Activated CD4-positive, CD25-positive, alpha-beta regulatory T cell treated with anti-CD3 and anti-CD28 coated beads, Interleukin-2, amount 50 U/mL, for 72 hours (primary cell): Measurements from ENCODE around the gene DNASE1L2.
"Not testable (repeated sequence)": the region's sequence is repeated elsewhere in the genome, so short reads cannot be mapped to it uniquely, and the experiment has no call there.

Experiments used
- DNase-seq: peaks from one replicate; pipeline ENCODE4 v3.0.0; 2021

The DNASE1L2 gene

GRCh38 chr16:2242598-2242997 is 6.4 kb downstream of the DNASE1L2 start:
- DNase-seq, result no peak

DNA sequence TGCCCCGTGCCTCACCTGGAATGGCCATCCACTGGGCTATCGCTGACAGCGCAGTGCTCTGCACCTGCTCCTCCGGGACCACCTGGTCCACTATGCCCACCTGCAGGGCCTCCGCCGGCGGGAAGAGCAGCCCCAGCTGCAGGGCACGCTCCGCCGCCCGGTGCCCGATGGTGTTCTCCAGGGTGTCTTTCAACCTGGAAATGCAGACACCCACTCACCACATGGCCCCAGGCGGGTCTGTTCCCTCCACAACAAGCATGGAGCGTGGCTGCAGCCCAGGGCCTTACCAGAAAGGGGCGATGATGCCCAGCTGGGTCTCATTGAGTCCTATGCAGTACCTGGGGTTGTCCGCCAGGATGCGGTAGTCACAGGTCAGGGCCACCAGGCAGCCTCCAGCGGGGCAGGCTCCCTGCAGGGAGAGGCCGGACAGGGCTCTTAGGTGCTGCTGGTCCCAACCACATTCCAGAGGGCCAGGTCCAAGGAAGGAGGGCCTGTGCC is 6.8 kb downstream of the DNASE1L2 start:
- DNase-seq, result no peak

DNA sequence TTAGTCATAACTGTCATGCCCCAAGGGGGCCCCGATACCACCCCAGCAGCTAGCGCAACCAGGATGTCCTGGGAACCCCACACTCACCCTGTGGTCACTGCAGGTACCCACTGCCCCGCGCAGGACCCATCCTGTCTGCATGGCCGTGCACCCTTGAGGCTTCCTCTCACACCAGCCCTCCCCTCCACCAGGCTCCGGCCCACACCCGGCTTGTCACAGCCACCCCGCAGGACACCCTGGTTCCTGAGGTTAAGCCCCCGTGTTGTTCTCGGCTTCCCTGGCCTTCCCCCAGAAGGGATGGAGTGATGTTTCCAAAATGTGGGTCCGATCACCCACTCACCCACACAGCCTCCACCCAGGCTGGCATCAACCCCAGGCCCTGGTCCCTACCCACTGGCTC is 7.5 kb downstream of the DNASE1L2 start:
- no peak for DNase-seq

DNA sequence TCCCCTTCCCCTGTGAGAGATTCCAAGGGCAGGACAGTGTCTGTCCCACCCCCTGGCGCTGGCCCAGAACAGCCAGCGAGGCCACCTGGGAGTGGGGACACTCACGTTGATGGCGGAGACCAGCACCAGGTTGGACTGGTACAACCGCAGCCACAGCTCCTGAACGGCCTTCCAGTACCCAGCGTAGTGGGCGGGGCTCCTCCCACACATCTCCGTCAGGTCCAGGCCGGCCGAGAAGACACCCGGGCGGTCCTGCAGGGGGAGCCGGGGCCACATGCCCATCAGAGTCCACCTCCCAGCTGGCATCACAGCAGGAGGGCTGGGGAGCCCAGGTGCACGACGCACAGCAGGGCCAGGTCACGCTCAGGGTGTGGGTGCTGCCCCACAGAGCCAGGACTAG is 8.1 kb downstream of the DNASE1L2 start:
- no peak for DNase-seq

DNA sequence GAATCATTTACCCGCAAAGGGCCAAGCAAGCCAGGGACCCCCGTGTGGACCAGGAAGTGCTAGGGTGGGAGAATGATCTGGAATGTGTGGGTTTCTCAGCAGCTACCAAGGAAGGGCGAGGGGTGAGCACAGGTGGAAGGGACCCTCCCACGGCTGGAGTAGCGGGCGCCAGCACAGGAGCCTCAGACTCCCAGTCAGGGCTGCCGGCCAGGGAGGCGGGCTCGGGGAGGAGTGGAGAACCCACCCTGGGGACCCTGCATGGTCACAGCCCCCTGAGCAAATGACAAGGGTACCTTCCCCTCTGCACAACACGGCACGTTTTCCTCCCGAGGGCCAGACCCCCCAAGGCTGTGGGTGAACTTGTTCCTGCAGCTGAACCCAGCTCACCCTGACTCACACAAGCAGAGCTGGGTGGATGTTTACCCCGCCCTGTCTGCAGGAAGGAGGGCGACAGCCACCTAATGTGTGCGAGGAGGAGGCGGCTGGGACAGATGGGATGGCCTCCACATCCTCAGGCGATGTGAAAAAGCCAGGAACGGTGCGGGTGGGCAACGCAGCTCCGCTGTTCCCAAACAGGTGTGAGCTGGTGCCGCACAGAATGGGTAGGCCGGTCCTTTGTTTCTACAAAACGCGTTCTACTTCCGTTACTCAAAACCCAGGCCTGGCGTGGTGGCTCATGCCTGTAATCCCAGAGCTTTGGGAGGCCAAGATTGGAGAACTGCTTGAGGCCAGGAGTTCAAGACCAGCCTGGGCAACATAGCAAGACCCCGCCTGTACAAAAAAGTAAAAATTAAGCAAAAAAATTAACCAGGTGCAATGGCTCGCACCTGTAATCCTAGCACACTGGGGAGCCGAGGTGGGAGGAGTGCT is 8.9 kb downstream of the DNASE1L2 start:
- no peak for DNase-seq

- no peak for DNase-seq
These were observed 10.1 kb downstream of the DNASE1L2 start for GRCh38 chr16:2246301-2246885.

GRCh38 chr16:2250652-2251295 is 14.5 kb downstream of the DNASE1L2 start:
- peak; percentile 64 for DNase-seq

DNA sequence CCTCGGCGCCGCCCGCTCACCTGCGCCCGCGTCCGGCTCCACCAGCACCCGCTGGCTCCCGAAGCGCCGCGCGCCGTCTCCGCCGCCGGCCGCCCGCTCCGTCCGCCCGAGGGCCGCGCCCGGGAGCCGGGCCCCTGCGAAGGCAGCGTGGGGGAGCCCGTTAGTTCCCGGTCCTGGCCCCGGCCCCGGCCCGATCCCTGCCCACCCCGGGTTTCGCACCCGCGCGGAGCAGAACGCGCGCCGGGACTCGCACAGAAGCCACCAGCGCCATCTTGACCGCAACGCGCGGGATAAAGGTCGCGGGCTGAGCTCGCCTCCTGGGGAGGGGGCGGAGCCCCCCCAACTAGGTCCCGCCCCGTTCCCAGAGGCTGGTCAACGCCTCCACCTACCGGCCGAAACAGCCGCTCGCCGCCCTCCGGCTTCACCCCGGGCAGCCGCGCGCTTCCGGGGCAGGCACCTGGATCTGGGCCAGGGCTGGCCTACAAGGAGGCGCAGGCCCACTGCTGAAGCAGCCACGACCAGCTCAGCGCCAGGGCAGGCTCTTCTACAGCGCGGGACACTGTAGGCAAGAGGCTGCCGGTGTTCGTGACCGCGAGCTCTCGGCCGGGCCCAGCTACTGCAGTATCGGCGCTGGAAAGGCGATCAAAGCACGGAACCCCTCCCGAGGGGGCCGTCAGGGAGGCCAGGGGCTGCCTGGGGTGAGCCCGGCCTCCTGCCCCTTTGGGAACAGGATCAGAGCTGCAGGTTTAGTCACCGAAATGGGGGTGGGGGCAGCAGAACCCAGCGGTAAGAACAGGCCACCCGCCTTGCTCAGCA is 15.3 kb downstream of the DNASE1L2 start, which contains the start of gene ECI1:
Gene ECI1 (minus strand): TSS at position 292 of the 816 bp plus-strand sequence. CDS start 21 bp downstream, at position 271.
- peak; percentile 89 for DNase-seq

DNA sequence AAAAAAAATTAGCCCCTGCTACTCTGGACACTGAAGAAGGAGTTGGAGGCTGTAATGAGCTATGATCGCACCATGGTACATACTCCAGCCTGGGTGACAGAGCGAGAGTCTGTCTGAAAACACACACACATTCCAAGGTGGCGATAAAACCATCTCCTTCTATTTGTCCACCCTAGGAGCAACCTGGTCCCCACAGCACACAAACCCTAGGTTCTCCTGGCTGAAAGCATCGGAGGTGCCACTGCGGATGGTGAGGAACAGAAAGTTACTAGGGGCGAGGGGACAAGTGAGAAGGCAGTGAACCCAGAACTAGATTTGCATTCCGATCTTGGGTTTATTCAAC is 16.5 kb downstream of the DNASE1L2 start:
- no peak for DNase-seq

DNA sequence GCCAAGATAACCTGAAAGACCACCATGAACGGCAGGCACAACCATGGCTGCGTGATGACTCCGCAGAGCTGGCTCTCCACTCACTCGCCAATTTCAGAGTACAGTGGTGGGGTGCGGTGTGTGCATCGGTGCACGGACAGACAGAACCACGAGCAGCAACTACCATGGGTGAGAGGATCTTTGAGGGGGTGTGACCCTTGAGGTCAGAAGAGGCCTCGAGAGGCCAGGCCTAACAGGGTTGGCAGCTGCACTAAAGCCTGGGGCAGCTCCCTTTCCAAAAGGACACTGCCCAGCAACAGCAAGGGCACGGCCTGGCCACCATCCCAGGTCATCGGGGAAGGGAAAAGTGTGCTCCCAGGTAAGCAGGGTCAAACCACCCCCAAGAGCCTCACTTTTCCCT is 17.0 kb downstream of the DNASE1L2 start:
- no peak for DNase-seq

GRCh38 chr16:2256531-2257140 is 20.4 kb downstream of the DNASE1L2 start:
- DNase-seq, result no peak

DNA sequence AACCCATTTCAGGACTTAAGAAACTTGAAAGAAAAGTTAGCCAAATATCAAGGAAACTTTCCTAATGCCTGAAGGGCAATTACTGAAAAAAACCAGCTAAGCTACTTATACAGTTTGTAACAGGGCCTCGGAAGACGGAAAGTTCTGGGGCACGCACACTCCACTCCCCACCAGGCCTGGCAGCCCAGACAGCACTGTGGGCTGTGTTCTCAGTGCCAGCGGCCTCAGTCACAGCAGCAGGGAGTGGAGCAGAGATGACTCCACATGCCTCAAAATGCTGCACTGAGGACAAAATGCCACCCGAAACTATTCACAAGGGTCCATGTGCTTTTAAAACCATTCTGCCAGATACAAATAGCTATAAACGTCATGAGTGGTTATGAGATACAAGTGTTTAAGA is 21.5 kb downstream of the DNASE1L2 start:
- no peak for DNase-seq

- not testable (repeated sequence) for DNase-seq
These were observed 22.3 kb downstream of the DNASE1L2 start for GRCh38 chr16:2258530-2258929.

- DNase-seq, result no peak
These were observed 24.0 kb downstream of the DNASE1L2 start for GRCh38 chr16:2260250-2260649.

DNA sequence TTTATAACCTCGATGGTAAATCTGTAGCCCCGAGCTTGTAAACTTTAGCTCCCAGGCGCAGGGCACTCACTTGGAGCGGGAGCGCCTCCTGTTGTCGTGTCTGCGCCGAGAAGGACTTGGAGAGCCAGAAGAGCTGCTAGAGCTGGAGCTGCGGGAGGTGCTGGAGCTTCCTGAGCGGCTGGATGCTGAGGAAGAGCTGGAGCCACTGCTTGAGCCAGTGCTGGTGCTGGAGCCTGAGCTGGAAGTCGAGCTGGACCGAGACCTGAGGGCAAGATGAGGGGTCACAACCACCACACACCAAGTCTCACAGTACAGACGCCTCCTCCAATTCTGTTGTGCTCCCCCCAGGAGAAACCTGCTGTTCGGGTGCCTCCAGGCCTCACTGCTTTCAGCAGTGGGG is 26.8 kb downstream of the DNASE1L2 start:
- DNase-seq, result not testable (repeated sequence)

GRCh38 chr16:2266887-2267286 is 30.6 kb downstream of the DNASE1L2 start:
- DNase-seq, result not testable (repeated sequence)

GRCh38 chr16:2267505-2267912 is 31.3 kb downstream of the DNASE1L2 start:
- DNase-seq, result not testable (repeated sequence)

DNA sequence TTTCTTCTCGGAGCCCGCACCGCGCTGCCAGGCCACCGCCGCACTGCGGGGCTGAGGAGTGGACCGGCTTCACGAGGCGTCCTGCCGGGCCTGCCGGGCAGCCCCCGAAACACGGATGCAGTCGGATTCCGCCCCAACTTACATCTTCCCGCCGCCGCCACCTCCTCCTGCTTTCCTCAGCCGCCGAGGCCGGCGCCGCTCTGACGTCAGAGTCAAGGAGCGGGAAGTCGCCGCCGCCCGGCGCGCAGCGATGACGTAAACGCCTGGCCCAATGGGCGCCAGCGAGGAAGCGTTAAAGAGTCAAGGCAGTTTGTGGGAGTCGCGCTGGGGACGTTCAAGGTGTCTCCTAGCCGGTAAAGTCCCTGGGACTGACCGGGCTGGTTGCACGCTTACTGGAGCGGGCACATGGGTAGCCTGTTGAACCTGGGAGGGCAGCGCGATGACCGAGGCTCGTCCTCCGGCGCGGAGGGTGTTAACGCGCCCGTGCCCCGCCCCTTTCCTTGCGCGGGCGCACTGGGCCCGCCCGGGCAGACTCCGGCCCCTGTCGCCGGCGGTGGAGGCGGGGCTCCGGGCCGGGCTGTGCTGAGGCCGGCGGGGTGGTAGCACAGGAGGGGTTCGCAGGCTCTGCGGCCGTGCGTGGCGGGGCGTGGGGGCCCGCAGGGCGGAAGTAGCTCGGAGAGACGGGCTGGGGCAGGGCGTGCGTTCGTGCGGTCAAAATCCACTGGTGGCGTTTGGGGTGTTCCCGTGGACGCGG is 31.8 kb downstream of the DNASE1L2 start, which contains the start of gene RNPS1:
Gene RNPS1 (minus strand): TSS at position 214 of the 754 bp plus-strand sequence. CDS start 3,483 bp downstream, outside the sequence.
- peak; percentile 97 for DNase-seq

DNA sequence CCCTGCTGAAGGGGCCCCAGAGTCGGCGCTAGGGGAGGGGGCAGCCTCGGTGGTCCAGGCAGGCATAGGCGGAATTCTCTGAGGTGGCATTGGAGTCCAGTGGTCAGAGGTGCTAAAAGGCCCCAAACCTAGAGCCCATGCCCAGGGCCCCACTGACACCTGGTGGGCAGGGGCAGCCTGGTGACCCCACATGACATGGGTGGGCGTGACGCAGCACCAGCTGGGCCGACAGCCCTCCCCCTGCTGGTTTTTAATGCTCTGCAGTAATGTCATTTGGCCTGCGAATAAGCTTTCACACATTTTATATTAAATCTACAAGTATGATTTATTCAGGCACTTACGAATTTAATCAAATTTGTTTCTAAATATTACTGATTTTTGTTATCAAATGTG is 33.8 kb downstream of the DNASE1L2 start:
- no peak for DNase-seq

DNA sequence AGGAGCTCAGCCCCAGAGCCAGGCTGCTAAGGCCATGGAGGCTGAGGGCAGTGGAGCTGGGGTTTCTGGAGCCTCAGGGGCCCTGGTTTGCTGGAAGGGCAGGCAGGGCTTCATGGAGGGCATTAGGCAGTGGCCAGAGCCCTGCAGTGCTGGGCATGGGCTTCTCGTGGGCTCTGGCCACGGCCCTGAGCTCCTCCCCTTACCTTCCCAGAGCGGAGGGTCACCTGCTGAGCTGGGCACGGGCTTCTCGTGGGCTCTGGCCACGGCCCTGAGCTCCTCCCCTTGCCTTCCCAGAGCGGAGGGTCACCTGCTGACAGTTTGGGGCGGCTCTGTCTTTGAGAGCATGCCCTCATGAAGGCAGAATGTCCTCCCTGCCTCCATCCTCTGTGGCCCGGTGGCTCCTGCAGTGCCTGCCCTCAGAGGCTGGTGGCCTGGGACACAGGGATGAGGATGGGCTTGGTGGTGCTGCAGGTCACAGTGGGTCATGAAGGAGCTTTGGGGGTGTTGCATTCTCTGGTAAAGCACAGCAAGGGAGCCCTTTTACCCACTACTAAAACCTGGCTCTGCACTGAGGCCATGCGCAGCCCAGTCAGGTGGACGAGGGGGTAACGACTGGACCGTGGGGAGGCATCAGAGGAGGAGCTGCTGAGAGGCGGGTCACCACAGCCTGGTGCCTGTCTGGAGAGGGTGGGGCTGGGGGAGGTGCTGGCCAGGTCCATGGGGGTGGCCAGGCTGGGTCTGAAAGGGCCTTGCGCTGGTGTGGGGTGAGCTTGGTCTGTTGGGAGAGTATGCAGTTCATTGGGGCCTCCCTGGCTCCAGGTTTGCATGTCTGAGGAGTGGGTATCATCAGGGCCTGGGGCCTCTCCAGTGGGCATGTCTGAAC is 34.6 kb downstream of the DNASE1L2 start:
- DNase-seq, result no peak
